GM23338 (cell line): Measurements from ENCODE around the gene EFCAB8. TPM values are rescaled to one million over a fixed set of nuclear protein-coding genes. Genes with fewer than 3 reads are reported as not detected.

Experiments
- ATAC-seq: fragments of 200-7000 bp; cut with Tn5 transposase; 3 replicates; pipeline ENCODE4 v1.9.1; 2020
- DNase-seq: peaks from one replicate; pipeline ENCODE4 v3.0.0-alpha.2; 2015; ENCODE audit warnings: low spot score
- H2AFZ ChIP-seq: fragments of 200-600 bp; sonication (generic); 2 replicates; pipeline ENCODE4 v1.8.0; 2016; ENCODE audit warnings: antibody characterized with exemption, mild to moderate bottlenecking, moderate library complexity
- H3F3A ChIP-seq: fragments of 200-600 bp; sonication (generic); replicated peaks from 2 replicates; pipeline ENCODE4 v1.8.0; 2017; ENCODE audit warnings: antibody characterized with exemption, mixed run types, low read depth
- H3K27ac ChIP-seq: fragments of 200-600 bp; sonication (generic); 2 replicates; pipeline ENCODE4 v1.6.1; 2016; ENCODE audit warnings: low read depth
- H3K27me3 ChIP-seq: fragments of 200-600 bp; sonication (generic); 2 replicates; pipeline ENCODE4 v1.8.0; 2016; ENCODE audit warnings: mild to moderate bottlenecking, mixed run types, moderate library complexity; ENCODE audit not compliant: insufficient read depth
- H3K36me3 ChIP-seq: fragments of 200-600 bp; sonication (generic); 2 replicates; pipeline ENCODE4 v1.8.0; 2016; ENCODE audit warnings: mild to moderate bottlenecking; ENCODE audit not compliant: insufficient read depth
- H3K4me1 ChIP-seq: fragments of 200-600 bp; sonication (generic); 2 replicates; pipeline ENCODE4 v1.8.0; 2016; ENCODE audit warnings: mild to moderate bottlenecking, moderate library complexity; ENCODE audit not compliant: insufficient read depth
- H3K4me2 ChIP-seq: fragments of 200-600 bp; sonication (generic); 2 replicates; pipeline ENCODE4 v1.7.1; 2017; ENCODE audit warnings: mixed run types
- H3K4me3 ChIP-seq: fragments of 200-600 bp; sonication (generic); 2 replicates; pipeline ENCODE4 v1.6.1; 2016; ENCODE audit warnings: mixed run types
- H3K79me2 ChIP-seq: fragments of 200-600 bp; sonication (generic); replicated peaks from 2 replicates; pipeline ENCODE4 v1.8.0; 2017; ENCODE audit warnings: mild to moderate bottlenecking; ENCODE audit not compliant: insufficient read depth
- H3K9me2 ChIP-seq: fragments of 200-600 bp; sonication (generic); 2 replicates; pipeline ENCODE4 v1.8.0; 2017; ENCODE audit not compliant: insufficient read depth
- H4K20me1 ChIP-seq: fragments of 200-600 bp; sonication (generic); replicated peaks from 2 replicates; pipeline ENCODE4 v1.8.0; 2017; ENCODE audit warnings: mild to moderate bottlenecking; ENCODE audit not compliant: insufficient read depth
- H3K27ac Mint-ChIP-seq: 2 replicates; pipeline ENCODE4 v1.8.0; 2020; ENCODE audit warnings: inconsistent platforms, mild to moderate bottlenecking, moderate library complexity, mixed read lengths
- H3K27me3 Mint-ChIP-seq: 3 replicates; pipeline ENCODE4 v1.8.0; 2022; ENCODE audit warnings: low read depth, mild to moderate bottlenecking, moderate library complexity, mixed read lengths, inconsistent platforms; ENCODE audit not compliant: insufficient read depth, poor library complexity
- H3K36me3 Mint-ChIP-seq: 3 replicates; pipeline ENCODE4 v1.8.0; 2021; ENCODE audit warnings: low read depth, mild to moderate bottlenecking, inconsistent platforms, moderate library complexity, mixed read lengths
- H3K4me1 Mint-ChIP-seq: 3 replicates; pipeline ENCODE4 v1.8.0; 2020; ENCODE audit warnings: mild to moderate bottlenecking, inconsistent platforms, mixed read lengths
- H3K4me3 Mint-ChIP-seq: 3 replicates; pipeline ENCODE4 v1.8.0; 2021; ENCODE audit warnings: moderate library complexity, mild to moderate bottlenecking, inconsistent platforms, mixed read lengths
- H3K9me3 Mint-ChIP-seq: 3 replicates; pipeline ENCODE4 v1.8.0; 2020; ENCODE audit warnings: moderate library complexity, mild to moderate bottlenecking, inconsistent platforms, mixed read lengths
- CREB1 ChIP-seq: fragments of 250-450 bp; sonication (Bioruptor Pico); IDR thresholded peaks from 2 replicates; pipeline ENCODE4 v1.5.0; 2020; ENCODE audit warnings: low read depth, mild to moderate bottlenecking, moderate library complexity
- EZH2 ChIP-seq: fragments of 200-600 bp; sonication (generic); IDR thresholded peaks from one replicate; pipeline ENCODE4 v1.8.0; 2017; ENCODE audit warnings: antibody characterized with exemption, mild to moderate bottlenecking, low read depth; ENCODE audit not compliant: unreplicated experiment
- EZH2phosphoT487 ChIP-seq: fragments of 200-600 bp; sonication (generic); IDR thresholded peaks from one replicate; pipeline ENCODE4 v1.8.1; 2018; ENCODE audit warnings: antibody characterized with exemption; ENCODE audit not compliant: unreplicated experiment
- JUNB ChIP-seq: IDR thresholded peaks from one replicate; pipeline ENCODE4 v1.6.1; 2016; ENCODE audit warnings: antibody characterized with exemption; ENCODE audit not compliant: unreplicated experiment
- NANOG ChIP-seq: IDR thresholded peaks from 2 replicates; pipeline ENCODE4 v1.6.1; 2016; ENCODE audit warnings: antibody characterized with exemption, borderline replicate concordance
- POLR2AphosphoS5 ChIP-seq: IDR thresholded peaks from 2 replicates; pipeline ENCODE4 v1.6.1; 2016; ENCODE audit warnings: antibody characterized with exemption, low read depth
- STAT1 ChIP-seq: IDR thresholded peaks from one replicate; pipeline ENCODE4 v1.6.1; 2016; ENCODE audit warnings: antibody characterized with exemption; ENCODE audit not compliant: unreplicated experiment
- ZNF114 ChIP-seq: fragments of 250-450 bp; sonication (Bioruptor Pico); IDR thresholded peaks from 2 replicates; pipeline ENCODE4 v1.5.0; 2020; ENCODE audit warnings: mild to moderate bottlenecking, moderate library complexity
- ZNF331 ChIP-seq: fragments of 250-450 bp; sonication (Bioruptor Pico); IDR thresholded peaks from 2 replicates; pipeline ENCODE4 v1.5.0; 2020; ENCODE audit warnings: low read depth, mild to moderate bottlenecking, moderate library complexity
- polyA plus RNA-seq: library from polyadenylated mRNA; unstranded; fragments of >200 nt; fragmentation: Nextera tagmentation; extraction: Ambion mirVana; gene quantifications from 2 replicates; pipeline ENCODE4 v1.2.1, GENCODE V29; 2016
- total RNA-seq: library from RNA; depleted of rRNA; stranded (reverse); fragments of >200 nt; shearing (Covaris generic); gene quantifications from 2 replicates; pipeline ENCODE4 v1.2.3, GENCODE V29; 2014
- TF ChIP-seq, protein P1 (sequence below): IDR thresholded peaks from 2 replicates; pipeline ENCODE4 v1.6.1; 2016; ENCODE audit warnings: antibody characterized with exemption
- TF ChIP-seq, protein P2 (sequence below): fragments of 250-450 bp; sonication (Bioruptor Pico); IDR thresholded peaks from 2 replicates; pipeline ENCODE4 v1.5.0; 2020; ENCODE audit warnings: mild to moderate bottlenecking, moderate library complexity
- TF ChIP-seq, protein P3 (sequence below), 2 experiments: fragments of 200-600 bp in 1 of 2; sonication (generic) in 1 of 2; conservative IDR thresholded peaks; 2 replicates each; pipeline versions ENCODE4 v1.5.1 to v1.6.1; 2016 to 2017; ENCODE audit warnings: antibody characterized with exemption in 2 of 2, low read depth in 2 of 2, mild to moderate bottlenecking in 2 of 2, moderate library complexity in 1 of 2

The EFCAB8 gene
- total and polyA plus RNA-seq, 2 experiments from 2014 or later = 0.35 TPM; not detected in 1

DNA sequence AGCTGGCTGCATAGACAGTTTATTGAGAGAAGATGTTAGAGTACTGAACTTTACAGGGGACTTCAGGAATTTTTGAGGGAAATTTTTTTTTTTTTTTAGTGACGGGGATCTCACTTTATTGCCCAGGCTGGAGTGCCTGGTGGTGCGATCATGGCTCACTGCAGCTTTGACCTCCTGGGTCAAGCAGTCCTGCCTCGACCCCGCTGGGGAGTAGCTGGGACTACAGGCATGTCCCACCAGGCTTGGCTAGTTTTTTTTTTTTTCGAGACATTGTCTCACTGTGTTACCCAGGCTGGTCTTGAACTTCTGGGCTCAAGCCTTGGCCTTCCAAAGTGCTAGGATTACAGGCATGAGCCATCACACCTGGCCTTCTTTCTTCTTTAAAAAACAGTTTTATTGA, 10.8 kb upstream of the EFCAB8 start:
- peak; percentile 60 for ATAC-seq
- Histone ChIP-seq H3K4me1 (peaks cover 21% of the 10 kb centered on the region), H2AFZ (no peak overlapping the region), H3F3A (peaks cover 20% of the 10 kb centered on the region), H3K9me2 (no peaks in the 10 kb centered on the region), H3K27me3 (no peaks in the 10 kb centered on the region), H4K20me1 (peaks cover 20% of the 10 kb centered on the region), H3K27ac (peak overlapping the region; percentile 79; the same call in 1 of the 2 replicates), H3K79me2 (peaks cover 46% of the 10 kb centered on the region), H3K4me3 (no peak overlapping the region), H3K36me3 (peaks cover 31% of the 10 kb centered on the region), H3K4me2 (no peak overlapping the region)
- peaks cover 24% of the 10 kb centered on the region for H3K4me1 Mint-ChIP-seq
- peaks cover 2% of the 10 kb centered on the region for H3K27me3 Mint-ChIP-seq
- H3K4me3 Mint-ChIP-seq = no peak overlapping the region
- peaks cover 68% of the 10 kb centered on the region for H3K36me3 Mint-ChIP-seq
- TF ChIP-seq ZNF114 (no peak), JUNB (no peak)
- TF ChIP-seq, protein P1, sequence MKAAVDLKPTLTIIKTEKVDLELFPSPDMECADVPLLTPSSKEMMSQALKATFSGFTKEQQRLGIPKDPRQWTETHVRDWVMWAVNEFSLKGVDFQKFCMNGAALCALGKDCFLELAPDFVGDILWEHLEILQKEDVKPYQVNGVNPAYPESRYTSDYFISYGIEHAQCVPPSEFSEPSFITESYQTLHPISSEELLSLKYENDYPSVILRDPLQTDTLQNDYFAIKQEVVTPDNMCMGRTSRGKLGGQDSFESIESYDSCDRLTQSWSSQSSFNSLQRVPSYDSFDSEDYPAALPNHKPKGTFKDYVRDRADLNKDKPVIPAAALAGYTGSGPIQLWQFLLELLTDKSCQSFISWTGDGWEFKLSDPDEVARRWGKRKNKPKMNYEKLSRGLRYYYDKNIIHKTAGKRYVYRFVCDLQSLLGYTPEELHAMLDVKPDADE = no peak
- DNase-seq = no peak
- no peak overlapping the region for H3K27ac Mint-ChIP-seq
- no peaks in the 10 kb centered on the region for H3K9me3 Mint-ChIP-seq

DNA sequence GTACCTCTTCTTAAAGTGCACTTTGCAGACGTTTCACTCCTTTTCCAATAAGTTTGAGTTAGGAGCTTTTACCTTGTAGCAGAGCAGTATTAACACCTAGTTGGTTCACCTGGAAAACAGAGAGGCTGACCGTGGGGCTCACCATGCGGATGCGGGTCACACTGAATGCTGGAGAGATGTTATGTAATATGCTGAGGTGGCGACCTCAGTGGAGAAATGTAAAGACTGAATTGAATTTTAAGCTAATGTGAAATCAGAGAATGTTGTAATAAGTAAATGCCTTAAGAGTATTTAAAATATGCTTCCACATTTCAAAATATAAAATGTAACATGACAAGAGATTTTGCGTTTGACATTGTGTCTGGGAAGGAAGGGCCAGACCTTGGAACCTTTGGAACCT, 9.9 kb upstream of the EFCAB8 start:
- Histone ChIP-seq H3K36me3 (peaks cover 31% of the 10 kb centered on the region), H2AFZ (no peak overlapping the region), H3K4me3 (no peak overlapping the region), H4K20me1 (peaks cover 16% of the 10 kb centered on the region), H3K27me3 (no peaks in the 10 kb centered on the region), H3F3A (peaks cover 24% of the 10 kb centered on the region), H3K9me2 (no peaks in the 10 kb centered on the region), H3K4me1 (peaks cover 21% of the 10 kb centered on the region), H3K27ac (peak overlapping the region; percentile 79; the same call in 1 of the 2 replicates), H3K4me2 (no peak overlapping the region), H3K79me2 (peaks cover 40% of the 10 kb centered on the region)
- Mint-ChIP-seq H3K27me3 (peaks cover 6% of the 10 kb centered on the region), H3K36me3 (peaks cover 69% of the 10 kb centered on the region), H3K4me3 (no peak overlapping the region), H3K9me3 (no peaks in the 10 kb centered on the region), H3K4me1 (peaks cover 24% of the 10 kb centered on the region), H3K27ac (0 out of 2 replicates have a peak overlapping the region, but pooled peaks have one; percentile 49)
- DNase-seq (no peak), ATAC-seq (no peak)
- TF ChIP-seq JUNB = no peak
- no peak for TF ChIP-seq POLR2AphosphoS5
- TF ChIP-seq, protein P1 = no peak
- no peak for TF ChIP-seq CREB1
- no peak for TF ChIP-seq EZH2phosphoT487
- no peak for TF ChIP-seq EZH2
- TF ChIP-seq ZNF114 = no peak
- no peak for TF ChIP-seq NANOG
- TF ChIP-seq, protein P2, sequence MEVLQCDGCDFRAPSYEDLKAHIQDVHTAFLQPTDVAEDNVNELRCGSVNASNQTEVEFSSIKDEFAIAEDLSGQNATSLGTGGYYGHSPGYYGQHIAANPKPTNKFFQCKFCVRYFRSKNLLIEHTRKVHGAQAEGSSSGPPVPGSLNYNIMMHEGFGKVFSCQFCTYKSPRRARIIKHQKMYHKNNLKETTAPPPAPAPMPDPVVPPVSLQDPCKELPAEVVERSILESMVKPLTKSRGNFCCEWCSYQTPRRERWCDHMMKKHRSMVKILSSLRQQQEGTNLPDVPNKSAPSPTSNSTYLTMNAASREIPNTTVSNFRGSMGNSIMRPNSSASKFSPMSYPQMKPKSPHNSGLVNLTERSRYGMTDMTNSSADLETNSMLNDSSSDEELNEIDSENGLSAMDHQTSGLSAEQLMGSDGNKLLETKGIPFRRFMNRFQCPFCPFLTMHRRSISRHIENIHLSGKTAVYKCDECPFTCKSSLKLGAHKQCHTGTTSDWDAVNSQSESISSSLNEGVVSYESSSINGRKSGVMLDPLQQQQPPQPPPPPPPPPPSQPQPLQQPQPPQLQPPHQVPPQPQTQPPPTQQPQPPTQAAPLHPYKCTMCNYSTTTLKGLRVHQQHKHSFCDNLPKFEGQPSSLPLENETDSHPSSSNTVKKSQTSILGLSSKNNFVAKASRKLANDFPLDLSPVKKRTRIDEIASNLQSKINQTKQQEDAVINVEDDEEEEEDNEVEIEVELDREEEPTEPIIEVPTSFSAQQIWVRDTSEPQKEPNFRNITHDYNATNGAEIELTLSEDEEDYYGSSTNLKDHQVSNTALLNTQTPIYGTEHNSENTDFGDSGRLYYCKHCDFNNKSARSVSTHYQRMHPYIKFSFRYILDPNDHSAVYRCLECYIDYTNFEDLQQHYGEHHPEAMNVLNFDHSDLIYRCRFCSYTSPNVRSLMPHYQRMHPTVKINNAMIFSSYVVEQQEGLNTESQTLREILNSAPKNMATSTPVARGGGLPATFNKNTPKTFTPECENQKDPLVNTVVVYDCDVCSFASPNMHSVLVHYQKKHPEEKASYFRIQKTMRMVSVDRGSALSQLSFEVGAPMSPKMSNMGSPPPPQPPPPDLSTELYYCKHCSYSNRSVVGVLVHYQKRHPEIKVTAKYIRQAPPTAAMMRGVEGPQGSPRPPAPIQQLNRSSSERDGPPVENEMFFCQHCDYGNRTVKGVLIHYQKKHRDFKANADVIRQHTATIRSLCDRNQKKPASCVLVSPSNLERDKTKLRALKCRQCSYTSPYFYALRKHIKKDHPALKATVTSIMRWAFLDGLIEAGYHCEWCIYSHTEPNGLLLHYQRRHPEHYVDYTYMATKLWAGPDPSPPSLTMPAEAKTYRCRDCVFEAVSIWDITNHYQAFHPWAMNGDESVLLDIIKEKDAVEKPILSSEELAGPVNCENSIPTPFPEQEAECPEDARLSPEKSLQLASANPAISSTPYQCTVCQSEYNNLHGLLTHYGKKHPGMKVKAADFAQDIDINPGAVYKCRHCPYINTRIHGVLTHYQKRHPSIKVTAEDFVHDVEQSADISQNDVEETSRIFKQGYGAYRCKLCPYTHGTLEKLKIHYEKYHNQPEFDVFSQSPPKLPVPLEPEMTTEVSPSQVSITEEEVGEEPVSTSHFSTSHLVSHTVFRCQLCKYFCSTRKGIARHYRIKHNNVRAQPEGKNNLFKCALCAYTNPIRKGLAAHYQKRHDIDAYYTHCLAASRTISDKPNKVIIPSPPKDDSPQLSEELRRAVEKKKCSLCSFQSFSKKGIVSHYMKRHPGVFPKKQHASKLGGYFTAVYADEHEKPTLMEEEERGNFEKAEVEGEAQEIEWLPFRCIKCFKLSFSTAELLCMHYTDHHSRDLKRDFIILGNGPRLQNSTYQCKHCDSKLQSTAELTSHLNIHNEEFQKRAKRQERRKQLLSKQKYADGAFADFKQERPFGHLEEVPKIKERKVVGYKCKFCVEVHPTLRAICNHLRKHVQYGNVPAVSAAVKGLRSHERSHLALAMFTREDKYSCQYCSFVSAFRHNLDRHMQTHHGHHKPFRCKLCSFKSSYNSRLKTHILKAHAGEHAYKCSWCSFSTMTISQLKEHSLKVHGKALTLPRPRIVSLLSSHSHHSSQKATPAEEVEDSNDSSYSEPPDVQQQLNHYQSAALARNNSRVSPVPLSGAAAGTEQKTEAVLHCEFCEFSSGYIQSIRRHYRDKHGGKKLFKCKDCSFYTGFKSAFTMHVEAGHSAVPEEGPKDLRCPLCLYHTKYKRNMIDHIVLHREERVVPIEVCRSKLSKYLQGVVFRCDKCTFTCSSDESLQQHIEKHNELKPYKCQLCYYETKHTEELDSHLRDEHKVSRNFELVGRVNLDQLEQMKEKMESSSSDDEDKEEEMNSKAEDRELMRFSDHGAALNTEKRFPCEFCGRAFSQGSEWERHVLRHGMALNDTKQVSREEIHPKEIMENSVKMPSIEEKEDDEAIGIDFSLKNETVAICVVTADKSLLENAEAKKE (CRISPR knock-in tag) = no peak
- TF ChIP-seq, protein P3, sequence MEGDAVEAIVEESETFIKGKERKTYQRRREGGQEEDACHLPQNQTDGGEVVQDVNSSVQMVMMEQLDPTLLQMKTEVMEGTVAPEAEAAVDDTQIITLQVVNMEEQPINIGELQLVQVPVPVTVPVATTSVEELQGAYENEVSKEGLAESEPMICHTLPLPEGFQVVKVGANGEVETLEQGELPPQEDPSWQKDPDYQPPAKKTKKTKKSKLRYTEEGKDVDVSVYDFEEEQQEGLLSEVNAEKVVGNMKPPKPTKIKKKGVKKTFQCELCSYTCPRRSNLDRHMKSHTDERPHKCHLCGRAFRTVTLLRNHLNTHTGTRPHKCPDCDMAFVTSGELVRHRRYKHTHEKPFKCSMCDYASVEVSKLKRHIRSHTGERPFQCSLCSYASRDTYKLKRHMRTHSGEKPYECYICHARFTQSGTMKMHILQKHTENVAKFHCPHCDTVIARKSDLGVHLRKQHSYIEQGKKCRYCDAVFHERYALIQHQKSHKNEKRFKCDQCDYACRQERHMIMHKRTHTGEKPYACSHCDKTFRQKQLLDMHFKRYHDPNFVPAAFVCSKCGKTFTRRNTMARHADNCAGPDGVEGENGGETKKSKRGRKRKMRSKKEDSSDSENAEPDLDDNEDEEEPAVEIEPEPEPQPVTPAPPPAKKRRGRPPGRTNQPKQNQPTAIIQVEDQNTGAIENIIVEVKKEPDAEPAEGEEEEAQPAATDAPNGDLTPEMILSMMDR (conservative IDR thresholded peaks at IDR 0.05; ENCODE audit: low read depth in 2 of 2) = no peak
- TF ChIP-seq ZNF331 (CRISPR knock-in tag) = no peak
- TF ChIP-seq STAT1 = no peak
